K562 (cell line): ENCODE measurements around the gene SLC35A4. TPM values are rescaled to one million over a fixed set of nuclear protein-coding genes. Genes with fewer than 3 reads are reported as not detected.

Experiments used
- BCL6 ChIP-seq: fragments of 250-450 bp; sonication (Bioruptor Pico); IDR thresholded peaks from 2 replicates; pipeline ENCODE4 v1.4.0; 2020
- CTBP1 ChIP-seq: fragments of 450-650 bp; IDR thresholded peaks from 2 replicates; pipeline ENCODE4 v1.6.1; 2016; ENCODE audit warnings: borderline replicate concordance
- ESRRA ChIP-seq: fragments of 450-650 bp; IDR thresholded peaks from 2 replicates; pipeline ENCODE4 v1.6.1; 2014; ENCODE audit warnings: low read depth, mild to moderate bottlenecking, moderate library complexity, borderline replicate concordance
- KLF6 ChIP-seq: fragments of 250-450 bp; sonication (Bioruptor Pico); IDR thresholded peaks from 2 replicates; pipeline ENCODE4 v1.4.0; 2020; ENCODE audit warnings: mild to moderate bottlenecking, moderate library complexity, borderline replicate concordance
- NR4A1 ChIP-seq, 2 experiments: fragments of 250-450 bp in 1 of 2; fragments of 450-650 bp in 1 of 2; sonication (Bioruptor Pico) in 1 of 2; IDR thresholded peaks; 2 replicates each; pipeline versions ENCODE4 v1.4.0 to v1.6.1; 2016 to 2020; ENCODE audit warnings: mild to moderate bottlenecking in 2 of 2, missing compliant biosample characterization in 1 of 2, missing genetic modification characterization in 1 of 2, moderate library complexity in 1 of 2
- ZNF253 ChIP-seq: fragments of 250-450 bp; sonication (Bioruptor Pico); conservative IDR thresholded peaks from 2 replicates; pipeline ENCODE4 v1.6.1; 2021; ENCODE audit warnings: mild to moderate bottlenecking
- ZNF408 ChIP-seq: fragments of 250-450 bp; sonication (Bioruptor Pico); IDR thresholded peaks from 2 replicates; pipeline ENCODE4 v1.4.0; 2020; ENCODE audit warnings: low read depth, mild to moderate bottlenecking, moderate library complexity
- ZNF586 ChIP-seq: fragments of 450-650 bp; formaldehyde crosslinking; conservative IDR thresholded peaks from 2 replicates; pipeline ENCODE4 v1.4.0; 2020; ENCODE audit warnings: mild to moderate bottlenecking, moderate library complexity
- polyA plus RNA-seq, 8 experiments: library from polyadenylated mRNA; depleted of rRNA in 4 of 8; stranded (reverse) in 5 of 8; unstranded in 3 of 8; fragments of >200 nt; fragmentation: Nextera tagmentation in 2 of 8; fragmentation: Illumina TruSeq in 1 of 8; extraction: Ambion mirVana in 2 of 8; extraction: Trizol in 1 of 8; gene quantifications; 2 replicates each; pipeline versions ENCODE4 v1.2.1 to v1.2.3, GENCODE V29; 2011 to 2014; ENCODE audit warnings: inconsistent platforms in 1 of 8, missing spikeins in 1 of 8
- total RNA-seq, 7 experiments: library from RNA; depleted of rRNA in 6 of 7; stranded (reverse); fragments of >200 nt in 6 of 7; fragmentation: Illumina TruSeq in 2 of 7; extraction: Trizol in 2 of 7; gene quantifications; 2 replicates each; pipeline versions ENCODE4 v1.2.1 to v1.2.3, GENCODE V29; 2011 to 2021; ENCODE audit warnings: low replicate concordance in 1 of 7
- TF ChIP-seq, protein P1 (sequence below): fragments of 450-650 bp; IDR thresholded peaks from 2 replicates; pipeline ENCODE4 v1.6.1; 2016; ENCODE audit warnings: mild to moderate bottlenecking, moderate library complexity
- TF ChIP-seq, protein P2 (sequence below): fragments of 450-650 bp; IDR thresholded peaks from 2 replicates; pipeline ENCODE4 v1.7.1; 2018; ENCODE audit warnings: mild to moderate bottlenecking, low read depth; ENCODE audit not compliant: partially characterized antibody

The SLC35A4 gene
- total and polyA plus RNA-seq, 9 of the 15 experiments (the other 6 are each of a cell fraction or from before 2014, with no cell fraction given): 21.8 to 171 (median 42.5) TPM

DNA sequence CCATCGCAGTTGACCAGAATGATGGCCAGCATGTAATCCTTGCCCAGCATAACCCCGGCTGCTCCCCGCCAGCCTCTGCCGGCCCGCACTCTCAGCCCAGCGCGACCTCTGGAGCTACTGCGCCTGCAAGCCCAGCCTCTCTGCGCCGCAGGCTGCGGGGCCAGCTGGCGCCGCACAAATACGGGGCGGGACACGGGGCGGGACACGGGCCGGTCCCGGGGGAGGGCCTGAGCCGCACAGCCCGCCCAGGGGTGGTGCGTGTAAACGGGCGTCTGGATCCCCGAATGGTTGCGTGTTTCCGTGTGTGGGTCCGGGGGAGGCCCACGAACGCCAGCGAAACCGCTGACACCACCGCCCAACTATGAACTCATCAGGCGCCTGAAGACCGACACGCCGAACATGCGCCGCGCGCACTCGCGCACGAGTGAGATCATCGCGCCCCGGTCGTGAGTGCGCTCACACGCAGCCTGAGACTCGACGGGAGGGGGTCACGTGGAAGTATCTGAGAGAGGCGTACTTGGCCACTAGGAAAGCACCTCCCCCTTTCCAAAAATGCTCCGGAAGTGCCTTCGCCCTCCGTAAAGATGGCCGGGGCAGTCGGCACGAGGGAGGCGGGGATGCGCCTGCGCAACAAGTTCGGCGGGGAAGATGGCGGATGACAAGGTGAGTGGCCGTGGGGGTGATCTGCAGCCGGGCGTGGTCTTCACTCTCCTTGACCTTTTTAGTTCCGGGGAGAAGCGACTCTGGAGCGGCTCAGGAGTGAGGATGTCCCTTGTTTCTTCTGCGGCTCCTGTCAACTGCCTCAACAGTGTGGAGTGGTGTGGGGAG, at the start of gene SLC35A4, which contains the start of gene APBB3 (continued):
- TF ChIP-seq, protein P1, sequence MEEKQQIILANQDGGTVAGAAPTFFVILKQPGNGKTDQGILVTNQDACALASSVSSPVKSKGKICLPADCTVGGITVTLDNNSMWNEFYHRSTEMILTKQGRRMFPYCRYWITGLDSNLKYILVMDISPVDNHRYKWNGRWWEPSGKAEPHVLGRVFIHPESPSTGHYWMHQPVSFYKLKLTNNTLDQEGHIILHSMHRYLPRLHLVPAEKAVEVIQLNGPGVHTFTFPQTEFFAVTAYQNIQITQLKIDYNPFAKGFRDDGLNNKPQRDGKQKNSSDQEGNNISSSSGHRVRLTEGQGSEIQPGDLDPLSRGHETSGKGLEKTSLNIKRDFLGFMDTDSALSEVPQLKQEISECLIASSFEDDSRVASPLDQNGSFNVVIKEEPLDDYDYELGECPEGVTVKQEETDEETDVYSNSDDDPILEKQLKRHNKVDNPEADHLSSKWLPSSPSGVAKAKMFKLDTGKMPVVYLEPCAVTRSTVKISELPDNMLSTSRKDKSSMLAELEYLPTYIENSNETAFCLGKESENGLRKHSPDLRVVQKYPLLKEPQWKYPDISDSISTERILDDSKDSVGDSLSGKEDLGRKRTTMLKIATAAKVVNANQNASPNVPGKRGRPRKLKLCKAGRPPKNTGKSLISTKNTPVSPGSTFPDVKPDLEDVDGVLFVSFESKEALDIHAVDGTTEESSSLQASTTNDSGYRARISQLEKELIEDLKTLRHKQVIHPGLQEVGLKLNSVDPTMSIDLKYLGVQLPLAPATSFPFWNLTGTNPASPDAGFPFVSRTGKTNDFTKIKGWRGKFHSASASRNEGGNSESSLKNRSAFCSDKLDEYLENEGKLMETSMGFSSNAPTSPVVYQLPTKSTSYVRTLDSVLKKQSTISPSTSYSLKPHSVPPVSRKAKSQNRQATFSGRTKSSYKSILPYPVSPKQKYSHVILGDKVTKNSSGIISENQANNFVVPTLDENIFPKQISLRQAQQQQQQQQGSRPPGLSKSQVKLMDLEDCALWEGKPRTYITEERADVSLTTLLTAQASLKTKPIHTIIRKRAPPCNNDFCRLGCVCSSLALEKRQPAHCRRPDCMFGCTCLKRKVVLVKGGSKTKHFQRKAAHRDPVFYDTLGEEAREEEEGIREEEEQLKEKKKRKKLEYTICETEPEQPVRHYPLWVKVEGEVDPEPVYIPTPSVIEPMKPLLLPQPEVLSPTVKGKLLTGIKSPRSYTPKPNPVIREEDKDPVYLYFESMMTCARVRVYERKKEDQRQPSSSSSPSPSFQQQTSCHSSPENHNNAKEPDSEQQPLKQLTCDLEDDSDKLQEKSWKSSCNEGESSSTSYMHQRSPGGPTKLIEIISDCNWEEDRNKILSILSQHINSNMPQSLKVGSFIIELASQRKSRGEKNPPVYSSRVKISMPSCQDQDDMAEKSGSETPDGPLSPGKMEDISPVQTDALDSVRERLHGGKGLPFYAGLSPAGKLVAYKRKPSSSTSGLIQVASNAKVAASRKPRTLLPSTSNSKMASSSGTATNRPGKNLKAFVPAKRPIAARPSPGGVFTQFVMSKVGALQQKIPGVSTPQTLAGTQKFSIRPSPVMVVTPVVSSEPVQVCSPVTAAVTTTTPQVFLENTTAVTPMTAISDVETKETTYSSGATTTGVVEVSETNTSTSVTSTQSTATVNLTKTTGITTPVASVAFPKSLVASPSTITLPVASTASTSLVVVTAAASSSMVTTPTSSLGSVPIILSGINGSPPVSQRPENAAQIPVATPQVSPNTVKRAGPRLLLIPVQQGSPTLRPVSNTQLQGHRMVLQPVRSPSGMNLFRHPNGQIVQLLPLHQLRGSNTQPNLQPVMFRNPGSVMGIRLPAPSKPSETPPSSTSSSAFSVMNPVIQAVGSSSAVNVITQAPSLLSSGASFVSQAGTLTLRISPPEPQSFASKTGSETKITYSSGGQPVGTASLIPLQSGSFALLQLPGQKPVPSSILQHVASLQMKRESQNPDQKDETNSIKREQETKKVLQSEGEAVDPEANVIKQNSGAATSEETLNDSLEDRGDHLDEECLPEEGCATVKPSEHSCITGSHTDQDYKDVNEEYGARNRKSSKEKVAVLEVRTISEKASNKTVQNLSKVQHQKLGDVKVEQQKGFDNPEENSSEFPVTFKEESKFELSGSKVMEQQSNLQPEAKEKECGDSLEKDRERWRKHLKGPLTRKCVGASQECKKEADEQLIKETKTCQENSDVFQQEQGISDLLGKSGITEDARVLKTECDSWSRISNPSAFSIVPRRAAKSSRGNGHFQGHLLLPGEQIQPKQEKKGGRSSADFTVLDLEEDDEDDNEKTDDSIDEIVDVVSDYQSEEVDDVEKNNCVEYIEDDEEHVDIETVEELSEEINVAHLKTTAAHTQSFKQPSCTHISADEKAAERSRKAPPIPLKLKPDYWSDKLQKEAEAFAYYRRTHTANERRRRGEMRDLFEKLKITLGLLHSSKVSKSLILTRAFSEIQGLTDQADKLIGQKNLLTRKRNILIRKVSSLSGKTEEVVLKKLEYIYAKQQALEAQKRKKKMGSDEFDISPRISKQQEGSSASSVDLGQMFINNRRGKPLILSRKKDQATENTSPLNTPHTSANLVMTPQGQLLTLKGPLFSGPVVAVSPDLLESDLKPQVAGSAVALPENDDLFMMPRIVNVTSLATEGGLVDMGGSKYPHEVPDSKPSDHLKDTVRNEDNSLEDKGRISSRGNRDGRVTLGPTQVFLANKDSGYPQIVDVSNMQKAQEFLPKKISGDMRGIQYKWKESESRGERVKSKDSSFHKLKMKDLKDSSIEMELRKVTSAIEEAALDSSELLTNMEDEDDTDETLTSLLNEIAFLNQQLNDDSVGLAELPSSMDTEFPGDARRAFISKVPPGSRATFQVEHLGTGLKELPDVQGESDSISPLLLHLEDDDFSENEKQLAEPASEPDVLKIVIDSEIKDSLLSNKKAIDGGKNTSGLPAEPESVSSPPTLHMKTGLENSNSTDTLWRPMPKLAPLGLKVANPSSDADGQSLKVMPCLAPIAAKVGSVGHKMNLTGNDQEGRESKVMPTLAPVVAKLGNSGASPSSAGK: peak; percentile 98
- TF ChIP-seq ZNF586 (CRISPR knock-in tag): no peak
- TF ChIP-seq, protein P2, sequence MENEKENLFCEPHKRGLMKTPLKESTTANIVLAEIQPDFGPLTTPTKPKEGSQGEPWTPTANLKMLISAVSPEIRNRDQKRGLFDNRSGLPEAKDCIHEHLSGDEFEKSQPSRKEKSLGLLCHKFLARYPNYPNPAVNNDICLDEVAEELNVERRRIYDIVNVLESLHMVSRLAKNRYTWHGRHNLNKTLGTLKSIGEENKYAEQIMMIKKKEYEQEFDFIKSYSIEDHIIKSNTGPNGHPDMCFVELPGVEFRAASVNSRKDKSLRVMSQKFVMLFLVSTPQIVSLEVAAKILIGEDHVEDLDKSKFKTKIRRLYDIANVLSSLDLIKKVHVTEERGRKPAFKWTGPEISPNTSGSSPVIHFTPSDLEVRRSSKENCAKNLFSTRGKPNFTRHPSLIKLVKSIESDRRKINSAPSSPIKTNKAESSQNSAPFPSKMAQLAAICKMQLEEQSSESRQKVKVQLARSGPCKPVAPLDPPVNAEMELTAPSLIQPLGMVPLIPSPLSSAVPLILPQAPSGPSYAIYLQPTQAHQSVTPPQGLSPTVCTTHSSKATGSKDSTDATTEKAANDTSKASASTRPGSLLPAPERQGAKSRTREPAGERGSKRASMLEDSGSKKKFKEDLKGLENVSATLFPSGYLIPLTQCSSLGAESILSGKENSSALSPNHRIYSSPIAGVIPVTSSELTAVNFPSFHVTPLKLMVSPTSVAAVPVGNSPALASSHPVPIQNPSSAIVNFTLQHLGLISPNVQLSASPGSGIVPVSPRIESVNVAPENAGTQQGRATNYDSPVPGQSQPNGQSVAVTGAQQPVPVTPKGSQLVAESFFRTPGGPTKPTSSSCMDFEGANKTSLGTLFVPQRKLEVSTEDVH: peak; percentile 81
- peak; percentile 86 for TF ChIP-seq CTBP1
- no peak for TF ChIP-seq ZNF253 (CRISPR knock-in tag)
- no peak for TF ChIP-seq KLF6 (CRISPR knock-in tag)
- no peak for TF ChIP-seq ZNF408 (CRISPR knock-in tag)
- TF ChIP-seq ESRRA: peak; percentile 70
- no peak for TF ChIP-seq BCL6 (CRISPR knock-in tag)
- TF ChIP-seq NR4A1 (CRISPR knock-in tag; IDR thresholded peaks at IDR 0.05): no peak
- TF ChIP-seq NR4A1 (tag; IDR thresholded peaks at IDR 0.05): no peak
